Liver (tissue), 10 donors: Measurements from ENCODE around the gene COL11A2. TPM values are rescaled to one million over a fixed set of nuclear protein-coding genes. Genes with fewer than 3 reads are reported as not detected.

Source experiments
- DNase-seq: peaks from one replicate; pipeline ENCODE4 v3.0.0-alpha.2; 2017; ENCODE audit warnings: low spot score
- H3K27ac ChIP-seq, 2 donors: one replicate each; pipeline ENCODE4 v1.7.0; 2013; ENCODE audit warnings: inconsistent platforms in 2 of 2, low read length in 2 of 2, control low read depth in 1 of 2, low read depth in 1 of 2, mild to moderate bottlenecking in 1 of 2
- H3K27me3 ChIP-seq, 4 donors: one replicate each; pipeline versions ENCODE4 v1.6.1 to v1.7.0; 2013; ENCODE audit warnings: low read length in 3 of 4, inconsistent platforms in 1 of 4, mild to moderate bottlenecking in 1 of 4, moderate library complexity in 1 of 4; ENCODE audit not compliant: control insufficient read depth in 4 of 4, insufficient read depth in 4 of 4
- H3K36me3 ChIP-seq, 4 donors: one replicate each; pipeline versions ENCODE4 v1.6.1 to v1.7.0; 2013; ENCODE audit warnings: low read length in 3 of 4, mild to moderate bottlenecking in 3 of 4, low read depth in 1 of 4, moderate library complexity in 1 of 4; ENCODE audit not compliant: control insufficient read depth in 4 of 4, insufficient read depth in 3 of 4
- H3K4me1 ChIP-seq, 4 donors: one replicate each; pipeline versions ENCODE4 v1.6.1 to v1.7.0; 2013; ENCODE audit warnings: low read length in 3 of 4, mild to moderate bottlenecking in 3 of 4, moderate library complexity in 1 of 4; ENCODE audit not compliant: control insufficient read depth in 4 of 4, insufficient read depth in 4 of 4
- H3K4me3 ChIP-seq, 3 donors: one replicate each; pipeline versions ENCODE4 v1.6.1 to v1.7.0; 2013; ENCODE audit warnings: low read length in 3 of 3, control low read depth in 1 of 3, low read depth in 1 of 3, mild to moderate bottlenecking in 1 of 3
- H3K9ac ChIP-seq, 2 donors: one replicate each; pipeline ENCODE4 v1.7.0; 2013; ENCODE audit warnings: low read length in 2 of 2, mild to moderate bottlenecking in 2 of 2, moderate library complexity in 2 of 2, control low read depth in 1 of 2, low read depth in 1 of 2
- H3K9me3 ChIP-seq, 4 donors: one replicate each; pipeline versions ENCODE4 v1.6.1 to v1.7.0; 2013; ENCODE audit warnings: low read length in 3 of 4; ENCODE audit not compliant: control insufficient read depth in 4 of 4
- ATF3 ChIP-seq: IDR thresholded peaks from 2 replicates; pipeline ENCODE4 v1.6.1; 2016; ENCODE audit warnings: antibody characterized with exemption
- CTCF ChIP-seq: fragments of 150-350 bp; IDR thresholded peaks from 2 replicates; pipeline ENCODE4 v1.5.1; 2017; ENCODE audit warnings: improper control_type of control experiment, low read depth, low read length; ENCODE audit not compliant: missing input control
- EGR1 ChIP-seq, 2 donors: IDR thresholded peaks; 2 replicates each; pipeline ENCODE4 v1.6.1; 2016 to 2018; ENCODE audit warnings: antibody characterized with exemption in 2 of 2, low read depth in 2 of 2
- FOXA1 ChIP-seq: IDR thresholded peaks from 2 replicates; pipeline ENCODE4 v1.6.1; 2016; ENCODE audit warnings: antibody characterized with exemption
- FOXA2 ChIP-seq: IDR thresholded peaks from 2 replicates; pipeline ENCODE4 v1.6.1; 2016; ENCODE audit warnings: antibody characterized with exemption
- GABPA ChIP-seq, 2 donors: IDR thresholded peaks in 1 of 2; conservative IDR thresholded peaks in 1 of 2; 2 replicates each; pipeline ENCODE4 v1.6.1; 2016; ENCODE audit warnings: antibody characterized with exemption in 2 of 2, mild to moderate bottlenecking in 1 of 2, moderate library complexity in 1 of 2
- HNF4A ChIP-seq, 2 donors: conservative IDR thresholded peaks; 2 replicates each; pipeline ENCODE4 v1.6.1; 2016; ENCODE audit warnings: antibody characterized with exemption in 2 of 2, mild to moderate bottlenecking in 2 of 2
- HNF4G ChIP-seq: IDR thresholded peaks from 2 replicates; pipeline ENCODE4 v1.6.1; 2016; ENCODE audit warnings: antibody characterized with exemption
- JUND ChIP-seq, 2 donors: IDR thresholded peaks; 2 replicates each; pipeline ENCODE4 v1.6.1; 2016; ENCODE audit warnings: antibody characterized with exemption in 2 of 2
- NR2F2 ChIP-seq: IDR thresholded peaks from 2 replicates; pipeline ENCODE4 v1.6.1; 2016; ENCODE audit warnings: antibody characterized with exemption
- RAD21 ChIP-seq, 2 donors: IDR thresholded peaks; 2 replicates each; pipeline ENCODE4 v1.6.1; 2016; ENCODE audit warnings: antibody characterized with exemption in 2 of 2, mild to moderate bottlenecking in 2 of 2
- RXRA ChIP-seq, 2 donors: IDR thresholded peaks; 2 replicates each; pipeline ENCODE4 v1.6.1; 2017 to 2018; ENCODE audit warnings: antibody characterized with exemption in 2 of 2, mild to moderate bottlenecking in 1 of 2
- SP1 ChIP-seq: IDR thresholded peaks from 2 replicates; pipeline ENCODE4 v1.6.1; 2018; ENCODE audit warnings: antibody characterized with exemption, mild to moderate bottlenecking
- TAF1 ChIP-seq: conservative IDR thresholded peaks from 2 replicates; pipeline ENCODE4 v1.6.1; 2016; ENCODE audit warnings: antibody characterized with exemption, mild to moderate bottlenecking
- YY1 ChIP-seq: IDR thresholded peaks from 2 replicates; pipeline ENCODE4 v1.6.1; 2016; ENCODE audit warnings: antibody characterized with exemption, mild to moderate bottlenecking
- WGBS: extraction: QIAGEN DNeasy Blood & Tissue Kit; methylation state at CpG from one replicate; pipeline ENCODE4 v1.1.7; 2013; 5-methylcytosine and 5-hydroxymethylcytosine counted together
- polyA plus RNA-seq, 2 donors: library from polyadenylated mRNA; stranded (reverse) in 1 of 2; unstranded in 1 of 2; fragments of 200-250 nt in 1 of 2; fragments of >200 nt in 1 of 2; fragmentation: Nextera tagmentation in 1 of 2; extraction: Ambion mirVana in 1 of 2; gene quantifications; one replicate each; pipeline versions ENCODE4 v1.2.1 to v1.2.3, GENCODE V29; 2013 to 2015
- small RNA-seq: library from RNA; depleted of rRNA; stranded (forward); fragments of <200 nt; gene quantifications from one replicate; pipeline ENCODE3, GENCODE V24; 2014
- total RNA-seq, 2 donors: library from RNA; depleted of rRNA; stranded (reverse); fragments of >200 nt; gene quantifications; one replicate each; pipeline ENCODE4 v1.2.3, GENCODE V29; 2014
- TF ChIP-seq, protein P1 (sequence below): IDR thresholded peaks from 2 replicates; pipeline ENCODE4 v1.6.1; 2016; ENCODE audit warnings: antibody characterized with exemption, mild to moderate bottlenecking
- TF ChIP-seq, protein P2 (sequence below): IDR thresholded peaks from 2 replicates; pipeline ENCODE4 v1.6.1; 2016; ENCODE audit warnings: antibody characterized with exemption
- donor health status: healthy.
- donor health status: healthy.
- donor health status: healthy.
- donor health status: healthy.
- donor health status: healthy.

The COL11A2 gene
- total and polyA plus RNA-seq, 4 donors = 0.15 to 0.59 (median 0.27) TPM

GRCh38 chr6:33113755-33114154 is 78.5 kb downstream of the COL11A2 start:
- Histone ChIP-seq H3K27ac (no peak overlapping the region), H3K4me3 (no peak overlapping the region), H3K4me1 (no peaks in the 10 kb centered on the region), H3K9me3 (no peaks in the 10 kb centered on the region), H3K36me3 (no peaks in the 10 kb centered on the region), H3K9ac (no peak overlapping the region), H3K27me3 (peaks cover 0 to 22% (median 4%) of the 10 kb centered on the region in 4 donors)
- TF ChIP-seq FOXA2 (no peak), TAF1 (no peak), CTCF (no peak), FOXA1 (no peak), RXRA (IDR thresholded peaks at IDR 0.05) (no peak), EGR1 (IDR thresholded peaks at IDR 0.05; ENCODE audit: low read depth in 2 of 2) (no peak), NR2F2 (no peak), YY1 (no peak), JUND (IDR thresholded peaks at IDR 0.05) (no peak), RAD21 (IDR thresholded peaks at IDR 0.05) (no peak), GABPA (IDR thresholded peaks at IDR 0.05 in 1 of 2, conservative IDR thresholded peaks at IDR 0.05 in 1 of 2) (no peak), HNF4A (conservative IDR thresholded peaks at IDR 0.05) (no peak), ATF3 (no peak), HNF4G (no peak), SP1 (no peak)
- TF ChIP-seq, protein P1, sequence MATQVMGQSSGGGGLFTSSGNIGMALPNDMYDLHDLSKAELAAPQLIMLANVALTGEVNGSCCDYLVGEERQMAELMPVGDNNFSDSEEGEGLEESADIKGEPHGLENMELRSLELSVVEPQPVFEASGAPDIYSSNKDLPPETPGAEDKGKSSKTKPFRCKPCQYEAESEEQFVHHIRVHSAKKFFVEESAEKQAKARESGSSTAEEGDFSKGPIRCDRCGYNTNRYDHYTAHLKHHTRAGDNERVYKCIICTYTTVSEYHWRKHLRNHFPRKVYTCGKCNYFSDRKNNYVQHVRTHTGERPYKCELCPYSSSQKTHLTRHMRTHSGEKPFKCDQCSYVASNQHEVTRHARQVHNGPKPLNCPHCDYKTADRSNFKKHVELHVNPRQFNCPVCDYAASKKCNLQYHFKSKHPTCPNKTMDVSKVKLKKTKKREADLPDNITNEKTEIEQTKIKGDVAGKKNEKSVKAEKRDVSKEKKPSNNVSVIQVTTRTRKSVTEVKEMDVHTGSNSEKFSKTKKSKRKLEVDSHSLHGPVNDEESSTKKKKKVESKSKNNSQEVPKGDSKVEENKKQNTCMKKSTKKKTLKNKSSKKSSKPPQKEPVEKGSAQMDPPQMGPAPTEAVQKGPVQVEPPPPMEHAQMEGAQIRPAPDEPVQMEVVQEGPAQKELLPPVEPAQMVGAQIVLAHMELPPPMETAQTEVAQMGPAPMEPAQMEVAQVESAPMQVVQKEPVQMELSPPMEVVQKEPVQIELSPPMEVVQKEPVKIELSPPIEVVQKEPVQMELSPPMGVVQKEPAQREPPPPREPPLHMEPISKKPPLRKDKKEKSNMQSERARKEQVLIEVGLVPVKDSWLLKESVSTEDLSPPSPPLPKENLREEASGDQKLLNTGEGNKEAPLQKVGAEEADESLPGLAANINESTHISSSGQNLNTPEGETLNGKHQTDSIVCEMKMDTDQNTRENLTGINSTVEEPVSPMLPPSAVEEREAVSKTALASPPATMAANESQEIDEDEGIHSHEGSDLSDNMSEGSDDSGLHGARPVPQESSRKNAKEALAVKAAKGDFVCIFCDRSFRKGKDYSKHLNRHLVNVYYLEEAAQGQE = no peak
- TF ChIP-seq, protein P2, sequence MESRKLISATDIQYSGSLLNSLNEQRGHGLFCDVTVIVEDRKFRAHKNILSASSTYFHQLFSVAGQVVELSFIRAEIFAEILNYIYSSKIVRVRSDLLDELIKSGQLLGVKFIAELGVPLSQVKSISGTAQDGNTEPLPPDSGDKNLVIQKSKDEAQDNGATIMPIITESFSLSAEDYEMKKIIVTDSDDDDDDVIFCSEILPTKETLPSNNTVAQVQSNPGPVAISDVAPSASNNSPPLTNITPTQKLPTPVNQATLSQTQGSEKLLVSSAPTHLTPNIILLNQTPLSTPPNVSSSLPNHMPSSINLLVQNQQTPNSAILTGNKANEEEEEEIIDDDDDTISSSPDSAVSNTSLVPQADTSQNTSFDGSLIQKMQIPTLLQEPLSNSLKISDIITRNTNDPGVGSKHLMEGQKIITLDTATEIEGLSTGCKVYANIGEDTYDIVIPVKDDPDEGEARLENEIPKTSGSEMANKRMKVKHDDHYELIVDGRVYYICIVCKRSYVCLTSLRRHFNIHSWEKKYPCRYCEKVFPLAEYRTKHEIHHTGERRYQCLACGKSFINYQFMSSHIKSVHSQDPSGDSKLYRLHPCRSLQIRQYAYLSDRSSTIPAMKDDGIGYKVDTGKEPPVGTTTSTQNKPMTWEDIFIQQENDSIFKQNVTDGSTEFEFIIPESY = no peak
- no peak for DNase-seq
- WGBS = 61% methylated on average over 7 of the region's 7 CpGs

Small RNA genes within 50 kb of the gene (small RNA-seq; reads per million reads assigned to genes)
- gene MIR219A1 (0.91 reads per million, percentile 76 among the genes with 10 or more reads in this experiment), gene RNY4P10 (not detected)

Other genes with a start within 250 kb of the COL11A2 start
- gene HLA-DMA, start 239.4 kb downstream of the COL11A2 start, total RNA-seq = 1 to 10 TPM; 6.2 to 7.8 TPM
- gene HLA-DMA, start 239.4 kb downstream of the COL11A2 start, polyA plus RNA-seq = 10 to 100 TPM in 1 of 2 donors, 1 to 10 TPM in 1; 10.0 to 15.1 TPM
- 100 to 1,000 TPM in 1 of 2 donors, 10 to 100 TPM in 1; 46.0 to 100 TPM for gene BRD2, start 223.9 kb downstream of the COL11A2 start, total RNA-seq
- 10 to 100 TPM; 29.8 to 54.4 TPM for gene BRD2, start 223.9 kb downstream of the COL11A2 start, polyA plus RNA-seq
- gene HLA-DOA, start 182.9 kb downstream of the COL11A2 start, total RNA-seq = 1 to 10 TPM; 1.3 to 3.0 TPM
- gene HLA-DOA, start 182.9 kb downstream of the COL11A2 start, polyA plus RNA-seq = 1 to 10 TPM in 1 of 2 donors, under 1 TPM in 1; 0.69 to 1.9 TPM
- 10 to 100 TPM; 27.3 to 31.2 TPM for gene HLA-DPA1, start 118.8 kb downstream of the COL11A2 start, total RNA-seq
- gene HLA-DPA1, start 118.8 kb downstream of the COL11A2 start, polyA plus RNA-seq = 10 to 100 TPM; 12.0 to 49.3 TPM
- 10 to 100 TPM; 23.4 to 24.5 TPM for gene HLA-DPB1, start 116.5 kb downstream of the COL11A2 start, total RNA-seq
- 10 to 100 TPM; 15.5 to 37.8 TPM for gene HLA-DPB1, start 116.5 kb downstream of the COL11A2 start, polyA plus RNA-seq
- gene RXRB, start 8.2 kb upstream of the COL11A2 start, total RNA-seq = 10 to 100 TPM in 1 of 2 donors, 1 to 10 TPM in 1; 9.5 to 19.4 TPM
- 10 to 100 TPM in 1 of 2 donors, 1 to 10 TPM in 1; 7.7 to 13.9 TPM for gene RXRB, start 8.2 kb upstream of the COL11A2 start, polyA plus RNA-seq
- gene SLC39A7, start 8.4 kb upstream of the COL11A2 start, total RNA-seq = 100 to 1,000 TPM in 1 of 2 donors, 10 to 100 TPM in 1; 45.0 to 112 TPM
- gene SLC39A7, start 8.4 kb upstream of the COL11A2 start, polyA plus RNA-seq = 10 to 100 TPM in 1 of 2 donors, 1 to 10 TPM in 1; 8.9 to 97.3 TPM
- gene HSD17B8, start 12.2 kb upstream of the COL11A2 start, total RNA-seq = 10 to 100 TPM; 24.5 to 31.2 TPM
- gene HSD17B8, start 12.2 kb upstream of the COL11A2 start, polyA plus RNA-seq = 10 to 100 TPM; 43.7 to 52.3 TPM
- 10 to 100 TPM; 11.5 to 19.7 TPM for gene RING1, start 16.0 kb upstream of the COL11A2 start, total RNA-seq
- 10 to 100 TPM in 1 of 2 donors, 1 to 10 TPM in 1; 4.4 to 18.4 TPM for gene RING1, start 16.0 kb upstream of the COL11A2 start, polyA plus RNA-seq
- gene VPS52, start 79.4 kb upstream of the COL11A2 start, total RNA-seq = 10 to 100 TPM; 21.3 to 33.4 TPM
- gene VPS52, start 79.4 kb upstream of the COL11A2 start, polyA plus RNA-seq = 10 to 100 TPM; 23.1 to 27.5 TPM
- gene RPS18, start 79.6 kb upstream of the COL11A2 start, total RNA-seq = 1,000 to 10,000 TPM in 1 of 2 donors, 100 to 1,000 TPM in 1; 742 to 1,432 TPM
- 1,000 to 10,000 TPM in 1 of 2 donors, 100 to 1,000 TPM in 1; 812 to 1,309 TPM for gene RPS18, start 79.6 kb upstream of the COL11A2 start, polyA plus RNA-seq
- gene B3GALT4, start 84.7 kb upstream of the COL11A2 start, total RNA-seq = 1 to 10 TPM; 1.5 to 2.2 TPM
- gene B3GALT4, start 84.7 kb upstream of the COL11A2 start, polyA plus RNA-seq = 1 to 10 TPM; 1.5 to 2.7 TPM
- gene WDR46, start 96.8 kb upstream of the COL11A2 start, total RNA-seq = 10 to 100 TPM; 17.9 to 28.3 TPM
- 10 to 100 TPM; 23.0 to 30.2 TPM for gene WDR46, start 96.8 kb upstream of the COL11A2 start, polyA plus RNA-seq
- gene PFDN6, start 97.1 kb upstream of the COL11A2 start, total RNA-seq = 10 to 100 TPM; 12.5 to 22.4 TPM
- 10 to 100 TPM in 1 of 2 donors, 1 to 10 TPM in 1; 6.5 to 60.1 TPM for gene PFDN6, start 97.1 kb upstream of the COL11A2 start, polyA plus RNA-seq
- gene RGL2, start 106.5 kb upstream of the COL11A2 start, total RNA-seq = 10 to 100 TPM; 16.7 to 17.8 TPM
- gene RGL2, start 106.5 kb upstream of the COL11A2 start, polyA plus RNA-seq = 10 to 100 TPM; 16.8 to 22.8 TPM
- 10 to 100 TPM; 52.7 to 74.0 TPM for gene TAPBP, start 121.6 kb upstream of the COL11A2 start, total RNA-seq
- 10 to 100 TPM; 47.9 to 49.3 TPM for gene TAPBP, start 121.6 kb upstream of the COL11A2 start, polyA plus RNA-seq
- 1 to 10 TPM; 5.5 to 7.8 TPM for gene ZBTB22, start 125.3 kb upstream of the COL11A2 start, total RNA-seq
- 1 to 10 TPM; 1.6 to 3.9 TPM for gene ZBTB22, start 125.3 kb upstream of the COL11A2 start, polyA plus RNA-seq
- gene DAXX, start 130.5 kb upstream of the COL11A2 start, total RNA-seq = 10 to 100 TPM; 11.8 to 15.1 TPM
- gene DAXX, start 130.5 kb upstream of the COL11A2 start, polyA plus RNA-seq = 10 to 100 TPM; 12.9 to 13.1 TPM
- gene KIFC1, start 199.4 kb upstream of the COL11A2 start, total RNA-seq = 10 to 100 TPM in 1 of 2 donors, under 1 TPM in 1; 0.08 to 30.0 TPM
- 1 to 10 TPM in 1 of 2 donors, under 1 TPM in 1; 0.29 to 2.2 TPM for gene KIFC1, start 199.4 kb upstream of the COL11A2 start, polyA plus RNA-seq
- 10 to 100 TPM in 1 of 2 donors, 1 to 10 TPM in 1; 7.2 to 13.5 TPM for gene PHF1, start 218.5 kb upstream of the COL11A2 start, total RNA-seq
- gene PHF1, start 218.5 kb upstream of the COL11A2 start, polyA plus RNA-seq = 10 to 100 TPM in 1 of 2 donors, 1 to 10 TPM in 1; 9.9 to 13.1 TPM
- 10 to 100 TPM; 33.1 to 46.0 TPM for gene CUTA, start 225.6 kb upstream of the COL11A2 start, total RNA-seq
- 100 to 1,000 TPM; 140 to 164 TPM for gene CUTA, start 225.6 kb upstream of the COL11A2 start, polyA plus RNA-seq
- 1 to 10 TPM; 1.1 to 1.8 TPM for gene SYNGAP1, start 227.6 kb upstream of the COL11A2 start, total RNA-seq
- gene SYNGAP1, start 227.6 kb upstream of the COL11A2 start, polyA plus RNA-seq = 1 to 10 TPM in 1 of 2 donors, under 1 TPM in 1; 0.32 to 1.2 TPM